ENCODE measurements around the gene MPEG1.

Gene MPEG1

DNA sequence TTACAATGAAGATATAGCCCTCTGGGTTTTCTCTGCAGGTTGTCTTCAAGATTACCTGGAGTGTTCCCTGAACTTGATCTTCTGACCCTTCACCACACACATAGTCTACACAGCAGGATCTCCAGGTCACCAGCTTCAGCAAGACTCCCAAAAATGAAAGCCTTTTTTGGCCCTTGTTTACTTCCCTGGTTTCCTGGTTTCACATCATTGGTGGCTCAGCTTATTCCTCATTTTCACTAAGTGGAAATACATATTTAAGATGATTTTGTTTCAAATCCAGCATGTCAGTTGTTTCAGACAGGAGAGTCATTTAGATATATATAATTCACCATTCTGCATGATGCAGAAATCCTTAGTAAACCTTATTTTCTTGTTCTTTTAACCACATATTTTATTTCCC is 41.6 kb upstream of the MPEG1 start:
- H3K4me3 ChIP-seq (ENCODE audit: control insufficient read depth, low read depth, low read length): no peak overlapping the region
- no peak for DNase-seq (ENCODE audit: low read depth)
- TF ChIP-seq, protein P1, sequence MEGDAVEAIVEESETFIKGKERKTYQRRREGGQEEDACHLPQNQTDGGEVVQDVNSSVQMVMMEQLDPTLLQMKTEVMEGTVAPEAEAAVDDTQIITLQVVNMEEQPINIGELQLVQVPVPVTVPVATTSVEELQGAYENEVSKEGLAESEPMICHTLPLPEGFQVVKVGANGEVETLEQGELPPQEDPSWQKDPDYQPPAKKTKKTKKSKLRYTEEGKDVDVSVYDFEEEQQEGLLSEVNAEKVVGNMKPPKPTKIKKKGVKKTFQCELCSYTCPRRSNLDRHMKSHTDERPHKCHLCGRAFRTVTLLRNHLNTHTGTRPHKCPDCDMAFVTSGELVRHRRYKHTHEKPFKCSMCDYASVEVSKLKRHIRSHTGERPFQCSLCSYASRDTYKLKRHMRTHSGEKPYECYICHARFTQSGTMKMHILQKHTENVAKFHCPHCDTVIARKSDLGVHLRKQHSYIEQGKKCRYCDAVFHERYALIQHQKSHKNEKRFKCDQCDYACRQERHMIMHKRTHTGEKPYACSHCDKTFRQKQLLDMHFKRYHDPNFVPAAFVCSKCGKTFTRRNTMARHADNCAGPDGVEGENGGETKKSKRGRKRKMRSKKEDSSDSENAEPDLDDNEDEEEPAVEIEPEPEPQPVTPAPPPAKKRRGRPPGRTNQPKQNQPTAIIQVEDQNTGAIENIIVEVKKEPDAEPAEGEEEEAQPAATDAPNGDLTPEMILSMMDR (conservative IDR thresholded peaks at IDR 0.05; ENCODE audit: control insufficient read depth, insufficient read depth, low read depth, low read length): no peak

DNA sequence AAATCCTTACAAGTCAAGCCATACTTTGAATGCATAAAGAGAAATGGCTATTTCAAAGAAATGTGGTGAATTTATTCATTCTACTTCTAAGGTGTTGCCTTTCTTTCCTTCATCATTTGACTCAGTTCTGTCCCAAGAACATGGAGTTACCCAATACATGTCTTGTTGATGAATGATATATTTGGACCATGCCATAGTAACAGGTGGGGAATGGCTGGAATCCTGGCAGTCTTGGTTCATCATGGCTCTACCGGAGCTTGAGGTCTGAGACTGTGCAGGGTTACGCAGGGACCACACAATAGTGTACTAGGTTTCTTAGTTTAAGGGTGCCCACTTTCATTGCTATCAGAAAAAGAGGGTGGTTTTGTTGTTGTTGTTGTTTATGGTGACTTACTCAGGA is 40.3 kb upstream of the MPEG1 start:
- TF ChIP-seq, protein P1 (conservative IDR thresholded peaks at IDR 0.05; ENCODE audit: control insufficient read depth, insufficient read depth, low read depth, low read length): no peak
- no peak overlapping the region for H3K4me3 ChIP-seq (ENCODE audit: control insufficient read depth, low read depth, low read length)
- DNase-seq (ENCODE audit: low read depth): no peak

DNA sequence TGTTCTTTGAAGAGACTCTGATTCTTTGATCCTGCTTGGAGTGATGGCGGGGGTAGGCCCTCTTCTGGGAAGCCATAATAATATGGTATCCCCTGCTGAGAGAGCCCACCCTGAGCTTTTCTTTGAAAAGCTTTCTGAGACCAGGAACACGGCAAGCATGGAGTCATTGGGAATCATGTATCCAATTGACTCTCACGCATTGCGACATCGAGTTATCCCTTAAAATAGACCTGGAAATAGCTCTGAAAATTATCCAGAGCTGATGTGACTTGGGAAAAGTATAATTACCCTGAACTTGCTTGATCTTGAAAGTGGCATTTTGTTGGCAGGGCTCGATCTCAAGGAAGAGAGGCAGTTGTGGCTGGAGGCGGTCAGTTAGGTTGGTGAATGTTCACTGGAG is 36.8 kb upstream of the MPEG1 start:
- DNase-seq (ENCODE audit: low read depth): no peak
- no peak overlapping the region for H3K4me3 ChIP-seq (ENCODE audit: control insufficient read depth, low read depth, low read length)
- TF ChIP-seq, protein P1 (conservative IDR thresholded peaks at IDR 0.05; ENCODE audit: control insufficient read depth, insufficient read depth, low read depth, low read length): no peak

DNA sequence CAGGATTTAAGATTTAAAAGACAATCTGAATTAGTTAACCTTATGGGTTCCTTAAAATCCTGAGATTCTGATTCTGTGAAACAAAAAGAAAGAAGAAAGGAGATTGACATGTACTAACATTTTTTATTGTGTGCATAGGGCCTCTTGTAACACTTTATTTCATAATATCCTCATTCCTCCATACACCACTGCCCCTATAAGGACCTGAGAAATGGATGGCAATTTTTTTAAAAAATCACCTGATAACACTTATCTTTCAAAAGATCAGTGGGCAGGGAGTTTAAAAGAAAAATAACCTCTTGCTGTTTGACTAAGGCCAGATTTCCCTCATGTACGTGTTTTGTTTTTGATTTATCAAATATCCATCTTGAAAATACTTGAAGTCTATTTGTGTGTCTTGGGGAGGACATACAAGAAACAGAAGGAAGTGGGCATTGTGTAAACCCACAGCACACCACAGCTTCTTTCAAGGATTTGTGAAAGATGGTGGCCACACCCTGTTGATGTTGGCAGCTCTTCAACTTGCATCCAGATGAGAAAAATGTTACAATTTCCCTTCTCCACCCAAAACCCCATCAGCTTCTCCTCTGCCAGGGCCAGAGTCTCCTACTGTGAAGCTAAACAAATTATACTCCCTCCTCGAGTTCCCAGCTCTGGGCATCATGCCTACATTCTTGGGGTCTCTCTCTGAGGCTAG is 35.0 kb upstream of the MPEG1 start:
- H3K4me3 ChIP-seq (ENCODE audit: control insufficient read depth, low read depth, low read length): no peak overlapping the region
- DNase-seq (ENCODE audit: low read depth): peak; percentile 67
- TF ChIP-seq, protein P1 (conservative IDR thresholded peaks at IDR 0.05; ENCODE audit: control insufficient read depth, insufficient read depth, low read depth, low read length): no peak

DNA sequence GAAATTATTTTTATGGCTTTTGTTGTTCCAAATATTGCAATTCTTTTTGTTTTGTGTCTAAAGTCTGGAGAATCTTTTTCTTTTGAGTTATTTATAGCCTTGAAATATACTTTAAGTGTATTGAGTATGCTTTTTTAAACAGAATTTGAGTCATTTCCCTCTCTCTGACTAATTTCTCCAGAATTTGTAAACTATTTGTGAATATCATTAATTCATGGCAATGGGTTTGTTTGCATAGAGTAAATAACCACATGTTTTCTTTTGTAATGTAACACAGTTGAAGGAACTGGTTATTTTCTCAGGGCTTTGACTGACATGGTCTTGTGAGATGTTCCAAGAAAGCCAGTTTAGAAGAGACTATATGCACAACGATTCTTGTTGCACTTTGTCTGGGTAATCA is 30.9 kb upstream of the MPEG1 start:
- no peak for DNase-seq (ENCODE audit: low read depth)
- no peak overlapping the region for H3K4me3 ChIP-seq (ENCODE audit: control insufficient read depth, low read depth, low read length)
- TF ChIP-seq, protein P1 (conservative IDR thresholded peaks at IDR 0.05; ENCODE audit: control insufficient read depth, insufficient read depth, low read depth, low read length): no peak

DNA sequence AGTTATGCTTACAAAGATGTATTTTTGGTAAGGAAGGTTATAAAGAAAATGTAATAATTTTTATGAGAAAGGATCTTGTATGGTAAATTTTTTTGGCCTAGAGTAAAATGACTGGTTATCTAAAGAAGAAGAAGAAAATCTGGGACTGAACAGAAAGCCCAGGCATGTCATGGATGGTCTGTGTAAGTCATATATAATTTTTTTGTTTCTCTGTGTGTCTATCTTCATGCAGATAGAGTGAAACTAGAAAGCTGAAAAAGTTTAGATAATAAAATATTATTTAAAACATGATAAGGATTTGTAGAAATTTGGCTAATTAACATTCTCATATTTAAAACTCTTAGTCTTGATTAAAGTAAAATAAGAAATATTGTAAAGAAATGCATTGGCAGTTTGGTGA is 27.6 kb upstream of the MPEG1 start:
- no peak overlapping the region for H3K4me3 ChIP-seq (ENCODE audit: control insufficient read depth, low read depth, low read length)
- TF ChIP-seq, protein P1 (conservative IDR thresholded peaks at IDR 0.05; ENCODE audit: control insufficient read depth, insufficient read depth, low read depth, low read length): no peak
- DNase-seq (ENCODE audit: low read depth): no peak

DNA sequence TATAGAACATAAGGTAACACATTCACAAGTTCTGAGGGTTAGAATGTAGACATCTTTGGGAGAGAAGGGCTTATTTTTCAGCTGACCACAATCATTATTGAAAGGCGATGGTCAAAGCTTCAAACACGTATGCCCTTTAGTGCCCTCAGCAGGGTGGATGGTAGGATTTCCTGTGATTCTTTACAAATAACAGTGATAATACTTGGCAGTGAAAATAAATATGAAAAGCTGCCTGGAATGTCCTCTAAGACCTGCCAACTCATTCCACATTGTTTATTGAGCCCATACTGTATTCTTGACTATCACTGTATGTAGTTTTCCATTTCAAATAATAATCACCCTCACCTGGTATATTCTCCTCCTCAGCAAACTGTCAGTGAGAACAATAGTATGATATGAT is 13.7 kb upstream of the MPEG1 start:
- TF ChIP-seq, protein P1 (conservative IDR thresholded peaks at IDR 0.05; ENCODE audit: control insufficient read depth, insufficient read depth, low read depth, low read length): no peak
- H3K4me3 ChIP-seq (ENCODE audit: control insufficient read depth, low read depth, low read length): no peak overlapping the region
- no peak for DNase-seq (ENCODE audit: low read depth)
